ENCODE data around the gene LKAAEAR1.
"Not testable (repeated sequence)": the region's sequence is repeated elsewhere in the genome, so short reads cannot be mapped to it uniquely, and the experiment has no call there.

DNA sequence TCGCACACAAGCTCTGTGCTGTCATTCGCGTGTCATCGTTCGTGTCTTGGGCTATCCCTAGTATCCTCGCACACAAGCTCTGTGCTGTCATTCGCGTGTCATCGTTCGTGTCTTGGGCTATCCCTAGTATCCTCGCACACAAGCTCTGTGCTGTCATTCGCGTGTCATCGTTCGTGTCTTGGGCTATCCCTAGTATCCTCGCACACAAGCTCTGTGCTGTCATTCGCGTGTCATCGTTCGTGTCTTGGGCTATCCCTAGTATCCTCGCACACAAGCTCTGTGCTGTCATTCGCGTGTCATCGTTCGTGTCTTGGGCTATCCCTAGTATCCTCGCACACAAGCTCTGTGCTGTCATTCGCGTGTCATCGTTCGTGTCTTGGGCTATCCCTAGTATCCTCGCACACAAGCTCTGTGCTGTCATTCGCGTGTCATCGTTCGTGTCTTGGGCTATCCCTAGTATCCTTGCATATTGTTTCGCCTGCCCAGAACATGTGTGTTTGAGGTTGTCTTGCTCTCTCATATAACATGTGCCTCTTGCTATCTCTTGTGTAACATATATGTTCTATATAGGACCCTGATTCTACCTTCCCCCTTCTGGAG, 3.1 kb upstream of the LKAAEAR1 start:
- TF ChIP-seq, protein P1, sequence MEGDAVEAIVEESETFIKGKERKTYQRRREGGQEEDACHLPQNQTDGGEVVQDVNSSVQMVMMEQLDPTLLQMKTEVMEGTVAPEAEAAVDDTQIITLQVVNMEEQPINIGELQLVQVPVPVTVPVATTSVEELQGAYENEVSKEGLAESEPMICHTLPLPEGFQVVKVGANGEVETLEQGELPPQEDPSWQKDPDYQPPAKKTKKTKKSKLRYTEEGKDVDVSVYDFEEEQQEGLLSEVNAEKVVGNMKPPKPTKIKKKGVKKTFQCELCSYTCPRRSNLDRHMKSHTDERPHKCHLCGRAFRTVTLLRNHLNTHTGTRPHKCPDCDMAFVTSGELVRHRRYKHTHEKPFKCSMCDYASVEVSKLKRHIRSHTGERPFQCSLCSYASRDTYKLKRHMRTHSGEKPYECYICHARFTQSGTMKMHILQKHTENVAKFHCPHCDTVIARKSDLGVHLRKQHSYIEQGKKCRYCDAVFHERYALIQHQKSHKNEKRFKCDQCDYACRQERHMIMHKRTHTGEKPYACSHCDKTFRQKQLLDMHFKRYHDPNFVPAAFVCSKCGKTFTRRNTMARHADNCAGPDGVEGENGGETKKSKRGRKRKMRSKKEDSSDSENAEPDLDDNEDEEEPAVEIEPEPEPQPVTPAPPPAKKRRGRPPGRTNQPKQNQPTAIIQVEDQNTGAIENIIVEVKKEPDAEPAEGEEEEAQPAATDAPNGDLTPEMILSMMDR (IDR thresholded peaks at IDR 0.05) = not testable (repeated sequence)
- TF ChIP-seq POLR2A (IDR thresholded peaks at IDR 0.05) = not testable (repeated sequence)

Measured in body of pancreas (tissue), 4 donors.